BLaER1 treated with 17β-estradiol and CSF1 and Interleukin-3, amounts not matched to agents 10 nM and 100 nM (cell line): ENCODE measurements around the gene PKNOX2.

Experiments
- H3K27ac ChIP-seq, 11 experiments: shearing (Covaris generic); formaldehyde crosslinking; 2 replicates each; pipeline ENCODE4 v1.8.1; 2022
- H3K27me3 ChIP-seq, 11 experiments: shearing (Covaris generic); formaldehyde crosslinking; 2 replicates each; pipeline ENCODE4 v1.8.1; 2022
- H3K36me3 ChIP-seq, 11 experiments: shearing (Covaris generic); formaldehyde crosslinking; 2 replicates each; pipeline ENCODE4 v1.8.1; 2022
- H3K4me1 ChIP-seq, 10 experiments: shearing (Covaris generic); formaldehyde crosslinking; 2 replicates each; pipeline ENCODE4 v1.8.1; 2022
- H3K4me2 ChIP-seq, 11 experiments: shearing (Covaris generic); formaldehyde crosslinking; 2 replicates each; pipeline ENCODE4 v1.8.1; 2022
- H3K4me3 ChIP-seq, 10 experiments: shearing (Covaris generic); formaldehyde crosslinking; 2 replicates each; pipeline ENCODE4 v1.8.1; 2022
- H3K9ac ChIP-seq, 11 experiments: shearing (Covaris generic); formaldehyde crosslinking; 2 replicates each; pipeline ENCODE4 v1.8.1; 2022
- H3K9me3 ChIP-seq, 11 experiments: shearing (Covaris generic); formaldehyde crosslinking; replicated peaks in 1 of 11; 2 replicates each; pipeline ENCODE4 v1.8.1; 2022
- H4K20me1 ChIP-seq, 11 experiments: shearing (Covaris generic); formaldehyde crosslinking; 2 replicates each; pipeline ENCODE4 v1.8.1; 2022
- Cebpa-rat ChIP-seq, 11 experiments: shearing (Covaris generic); IDR thresholded peaks; 2 replicates each; pipeline ENCODE4 v1.8.1; 2022

PKNOX2 gene

GRCh38 chr11:125360066-125360465 lies 195.5 kb downstream of the PKNOX2 start:
- Histone ChIP-seq H4K20me1 (no peaks in the 10 kb centered on the region), H3K4me1 (peaks cover 8 to 18% (median 11%) of the 10 kb centered on the region in 10 experiments; a peak in 19 of 20 replicates), H3K9me3 (no peaks in the 10 kb centered on the region), H3K27me3 (no peaks in the 10 kb centered on the region), H3K36me3 (no peaks in the 10 kb centered on the region), H3K4me3 (no peak overlapping the region), H3K27ac (no peak overlapping the region), H3K9ac (no peak overlapping the region), H3K4me2 (no peak overlapping the region)
- TF ChIP-seq Cebpa-rat (IDR thresholded peaks at IDR 0.05): no peak

DNA sequence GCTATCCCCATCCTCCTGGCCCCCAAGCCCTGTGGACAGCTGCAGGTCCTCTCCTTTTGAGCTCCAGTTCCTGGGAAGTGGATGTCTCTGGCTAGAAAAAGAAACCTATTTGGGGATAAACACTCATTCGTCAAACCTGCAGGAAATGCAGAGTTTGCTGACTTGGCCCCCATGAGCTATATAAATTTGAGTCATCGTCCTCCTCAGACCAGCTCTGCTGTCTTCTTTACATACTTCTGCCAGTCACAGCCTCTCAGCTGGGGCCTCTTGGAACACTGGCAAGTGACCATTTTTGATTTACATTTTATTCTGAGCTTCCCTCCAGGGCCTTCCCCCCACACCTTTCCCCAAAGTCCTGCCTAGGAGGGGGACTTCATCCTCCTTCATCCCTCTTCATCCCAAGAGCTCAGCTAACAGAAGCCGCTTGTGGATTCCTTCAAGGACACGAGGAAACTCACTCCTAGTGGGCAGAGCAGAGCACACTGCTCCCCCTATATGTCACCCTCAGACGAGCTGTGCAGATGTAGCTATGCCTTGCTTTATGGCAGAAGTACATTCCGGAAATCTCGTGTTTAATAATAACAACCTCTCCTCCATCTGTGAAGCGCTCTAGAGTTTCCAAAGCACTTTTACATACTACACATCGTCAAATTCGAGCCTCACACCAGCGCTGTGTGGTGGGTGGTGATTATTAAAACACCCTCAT lies 199.7 kb downstream of the PKNOX2 start:
- Histone ChIP-seq H3K9me3 (no peaks in the 10 kb centered on the region), H3K4me2 (peak overlapping the region in 3 of 11 experiments; percentile 52 to 64 (median 63); a peak in 7 of 22 replicates), H3K4me3 (no peak overlapping the region), H3K27me3 (no peaks in the 10 kb centered on the region), H3K9ac (no peak overlapping the region), H4K20me1 (no peaks in the 10 kb centered on the region), H3K4me1 (peaks cover 0 to 18% (median 0%) of the 10 kb centered on the region in 10 experiments; a peak in 6 of 20 replicates), H3K36me3 (no peaks in the 10 kb centered on the region), H3K27ac (no peak overlapping the region)
- no peak for TF ChIP-seq Cebpa-rat (IDR thresholded peaks at IDR 0.05)

DNA sequence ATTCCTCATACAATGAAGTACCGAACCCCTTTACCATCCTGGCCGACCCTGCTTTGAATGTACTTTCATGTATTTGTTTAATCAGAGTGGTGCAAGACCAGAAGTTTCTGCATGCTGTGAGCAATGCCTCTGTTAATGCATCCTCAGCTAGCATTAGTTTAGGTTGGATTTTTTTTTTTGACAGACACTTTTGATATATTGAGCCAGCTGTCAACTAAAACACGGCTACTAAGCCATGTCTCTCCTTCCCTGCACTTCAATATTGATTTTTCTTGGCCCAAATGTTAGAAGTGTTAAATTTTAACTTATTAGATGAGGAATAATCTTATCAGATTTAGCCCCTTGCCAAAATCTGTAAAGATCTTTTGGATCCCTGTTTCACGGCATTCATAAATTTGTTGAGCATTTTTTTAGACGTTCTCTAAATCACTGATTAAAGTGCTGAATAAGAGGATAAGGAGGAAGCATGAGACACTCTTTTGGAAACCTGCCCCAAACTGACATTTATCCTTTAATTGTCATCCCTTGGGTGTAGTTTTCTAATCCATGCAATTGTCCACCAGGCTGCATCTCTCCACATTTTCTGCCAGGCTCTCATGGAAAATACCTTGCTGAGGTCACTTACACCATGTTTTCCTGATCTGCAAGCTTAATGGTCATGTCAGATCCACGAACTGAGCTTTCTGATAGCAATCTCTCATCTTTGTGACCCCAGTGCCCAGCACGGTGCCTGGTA lies 200.8 kb downstream of the PKNOX2 start:
- Histone ChIP-seq H3K36me3 (no peaks in the 10 kb centered on the region), H3K4me1 (peaks cover 0 to 18% (median 0%) of the 10 kb centered on the region in 10 experiments; a peak in 6 of 20 replicates), H3K27me3 (no peaks in the 10 kb centered on the region; a peak in 1 of 22 replicates), H3K4me2 (peak overlapping the region in 1 of 11 experiments; percentile 63; a peak in 1 of 22 replicates), H3K27ac (no peak overlapping the region), H3K9ac (no peak overlapping the region), H4K20me1 (no peaks in the 10 kb centered on the region), H3K4me3 (no peak overlapping the region), H3K9me3 (no peaks in the 10 kb centered on the region)
- no peak for TF ChIP-seq Cebpa-rat (IDR thresholded peaks at IDR 0.05)

DNA sequence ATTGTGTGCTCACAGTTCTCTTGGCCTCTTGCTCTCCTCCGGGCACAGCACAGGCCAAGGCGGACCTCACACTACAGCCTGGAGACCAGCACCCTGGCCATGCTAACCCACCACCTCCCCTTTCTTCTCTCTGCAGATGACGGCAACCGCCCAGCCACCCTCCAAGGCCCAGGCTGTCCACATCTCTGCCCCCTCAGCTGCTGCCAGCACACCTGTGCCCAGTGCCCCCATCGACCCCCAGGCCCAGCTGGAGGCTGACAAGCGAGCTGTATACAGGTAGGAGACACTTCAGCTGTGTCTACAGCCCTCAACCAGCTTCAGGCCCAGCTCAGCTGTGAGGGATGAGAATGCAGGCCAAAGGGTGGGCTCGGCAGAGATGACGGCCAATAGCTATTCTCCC lies 203.2 kb downstream of the PKNOX2 start:
- peaks cover 0 to 18% (median 2%) of the 10 kb centered on the region in 10 experiments; a peak in 7 of 20 replicates for H3K4me1 ChIP-seq
- no peak for TF ChIP-seq Cebpa-rat (IDR thresholded peaks at IDR 0.05)
- H4K20me1 ChIP-seq: no peaks in the 10 kb centered on the region
- no peaks in the 10 kb centered on the region; a peak in 2 of 22 replicates for H3K27me3 ChIP-seq
- no peak overlapping the region for H3K9ac ChIP-seq
- H3K36me3 ChIP-seq: no peaks in the 10 kb centered on the region
- H3K4me2 ChIP-seq: no peak overlapping the region
- H3K27ac ChIP-seq: no peak overlapping the region
- no peak overlapping the region for H3K4me3 ChIP-seq
- no peaks in the 10 kb centered on the region for H3K9me3 ChIP-seq

DNA sequence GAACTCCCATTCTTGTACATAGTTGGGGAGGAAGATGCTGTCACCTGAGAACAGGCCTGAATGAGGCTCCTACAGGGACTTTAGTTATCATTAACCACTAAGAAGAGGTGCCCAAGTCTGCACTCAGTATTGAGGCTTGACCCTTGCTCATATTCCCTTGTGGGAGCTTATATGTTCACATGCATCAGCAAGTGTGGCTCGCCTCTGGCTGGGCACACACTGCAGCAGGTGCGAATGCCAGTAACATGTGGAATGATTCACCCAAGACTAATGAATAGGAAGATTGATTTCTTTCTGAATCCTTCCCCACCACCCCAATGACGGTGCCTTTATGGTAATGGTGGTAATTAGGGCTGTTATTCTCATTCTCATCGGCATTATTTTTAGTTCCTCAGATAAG lies 204.2 kb downstream of the PKNOX2 start:
- H3K4me2 ChIP-seq: no peak overlapping the region
- TF ChIP-seq Cebpa-rat (IDR thresholded peaks at IDR 0.05): no peak
- peaks cover 5 to 14% (median 8%) of the 10 kb centered on the region in 10 experiments; a peak in 15 of 20 replicates for H3K4me1 ChIP-seq
- H3K9me3 ChIP-seq: no peaks in the 10 kb centered on the region
- no peak overlapping the region for H3K27ac ChIP-seq
- H3K4me3 ChIP-seq: no peak overlapping the region
- H3K9ac ChIP-seq: no peak overlapping the region
- H3K36me3 ChIP-seq: no peaks in the 10 kb centered on the region
- no peaks in the 10 kb centered on the region for H4K20me1 ChIP-seq
- H3K27me3 ChIP-seq: no peaks in the 10 kb centered on the region; a peak in 2 of 22 replicates

- Histone ChIP-seq H4K20me1 (no peaks in the 10 kb centered on the region), H3K36me3 (no peaks in the 10 kb centered on the region), H3K9me3 (no peaks in the 10 kb centered on the region), H3K27me3 (no peaks in the 10 kb centered on the region; a peak in 2 of 22 replicates), H3K9ac (no peak overlapping the region), H3K4me1 (peaks cover 0 to 14% (median 10%) of the 10 kb centered on the region in 10 experiments; a peak in 12 of 20 replicates), H3K4me3 (no peak overlapping the region), H3K27ac (no peak overlapping the region), H3K4me2 (no peak overlapping the region)
- no peak for TF ChIP-seq Cebpa-rat (IDR thresholded peaks at IDR 0.05)
Measured at GRCh38 chr11:125369808-125370207, 205.3 kb downstream of the PKNOX2 start.

- Histone ChIP-seq H3K9me3 (no peaks in the 10 kb centered on the region), H3K9ac (no peak overlapping the region), H3K27ac (no peak overlapping the region), H4K20me1 (no peaks in the 10 kb centered on the region), H3K27me3 (no peaks in the 10 kb centered on the region; a peak in 2 of 22 replicates), H3K36me3 (no peaks in the 10 kb centered on the region), H3K4me1 (peaks cover 0 to 14% (median 10%) of the 10 kb centered on the region in 10 experiments; a peak in 10 of 20 replicates), H3K4me2 (peak overlapping the region in 4 of 11 experiments; percentile 10 to 24 (median 12); a peak in 4 of 22 replicates), H3K4me3 (no peak overlapping the region)
- no peak for TF ChIP-seq Cebpa-rat (IDR thresholded peaks at IDR 0.05)
Measured at GRCh38 chr11:125370561-125371389, 206.2 kb downstream of the PKNOX2 start.

- H3K36me3 ChIP-seq: no peaks in the 10 kb centered on the region
- no peaks in the 10 kb centered on the region; a peak in 2 of 22 replicates for H3K27me3 ChIP-seq
- no peak overlapping the region for H3K27ac ChIP-seq
- no peaks in the 10 kb centered on the region for H4K20me1 ChIP-seq
- no peak overlapping the region for H3K4me3 ChIP-seq
- H3K4me2 ChIP-seq: peak overlapping the region in 6 of 11 experiments; percentile 10 to 24 (median 12); a peak in 6 of 22 replicates
- TF ChIP-seq Cebpa-rat (IDR thresholded peaks at IDR 0.05): no peak
- no peaks in the 10 kb centered on the region for H3K9me3 ChIP-seq
- H3K9ac ChIP-seq: no peak overlapping the region
- H3K4me1 ChIP-seq: peaks cover 0 to 14% (median 10%) of the 10 kb centered on the region in 10 experiments; a peak in 9 of 20 replicates
Measured at GRCh38 chr11:125371431-125371935, 206.9 kb downstream of the PKNOX2 start.
